GM23338 (cell line): ENCODE measurements around the gene TEX14. TPM values are rescaled to one million over a fixed set of nuclear protein-coding genes. Genes with fewer than 3 reads are reported as not detected.

Experiments
- ATAC-seq: fragments of 200-7000 bp; cut with Tn5 transposase; 3 replicates; pipeline ENCODE4 v1.9.1; 2020
- DNase-seq: peaks from one replicate; pipeline ENCODE4 v3.0.0-alpha.2; 2015; ENCODE audit warnings: low spot score
- H2AFZ ChIP-seq: fragments of 200-600 bp; sonication (generic); 2 replicates; pipeline ENCODE4 v1.8.0; 2016; ENCODE audit warnings: antibody characterized with exemption, mild to moderate bottlenecking, moderate library complexity
- H3F3A ChIP-seq: fragments of 200-600 bp; sonication (generic); replicated peaks from 2 replicates; pipeline ENCODE4 v1.8.0; 2017; ENCODE audit warnings: antibody characterized with exemption, mixed run types, low read depth
- H3K27ac ChIP-seq: fragments of 200-600 bp; sonication (generic); 2 replicates; pipeline ENCODE4 v1.6.1; 2016; ENCODE audit warnings: low read depth
- H3K27me3 ChIP-seq: fragments of 200-600 bp; sonication (generic); 2 replicates; pipeline ENCODE4 v1.8.0; 2016; ENCODE audit warnings: mild to moderate bottlenecking, mixed run types, moderate library complexity; ENCODE audit not compliant: insufficient read depth
- H3K36me3 ChIP-seq: fragments of 200-600 bp; sonication (generic); 2 replicates; pipeline ENCODE4 v1.8.0; 2016; ENCODE audit warnings: mild to moderate bottlenecking; ENCODE audit not compliant: insufficient read depth
- H3K4me1 ChIP-seq: fragments of 200-600 bp; sonication (generic); 2 replicates; pipeline ENCODE4 v1.8.0; 2016; ENCODE audit warnings: mild to moderate bottlenecking, moderate library complexity; ENCODE audit not compliant: insufficient read depth
- H3K4me2 ChIP-seq: fragments of 200-600 bp; sonication (generic); 2 replicates; pipeline ENCODE4 v1.7.1; 2017; ENCODE audit warnings: mixed run types
- H3K4me3 ChIP-seq: fragments of 200-600 bp; sonication (generic); 2 replicates; pipeline ENCODE4 v1.6.1; 2016; ENCODE audit warnings: mixed run types
- H3K79me2 ChIP-seq: fragments of 200-600 bp; sonication (generic); replicated peaks from 2 replicates; pipeline ENCODE4 v1.8.0; 2017; ENCODE audit warnings: mild to moderate bottlenecking; ENCODE audit not compliant: insufficient read depth
- H3K9me2 ChIP-seq: fragments of 200-600 bp; sonication (generic); 2 replicates; pipeline ENCODE4 v1.8.0; 2017; ENCODE audit not compliant: insufficient read depth
- H4K20me1 ChIP-seq: fragments of 200-600 bp; sonication (generic); replicated peaks from 2 replicates; pipeline ENCODE4 v1.8.0; 2017; ENCODE audit warnings: mild to moderate bottlenecking; ENCODE audit not compliant: insufficient read depth
- H3K27ac Mint-ChIP-seq: 2 replicates; pipeline ENCODE4 v1.8.0; 2020; ENCODE audit warnings: inconsistent platforms, mild to moderate bottlenecking, moderate library complexity, mixed read lengths
- H3K27me3 Mint-ChIP-seq: 3 replicates; pipeline ENCODE4 v1.8.0; 2022; ENCODE audit warnings: low read depth, mild to moderate bottlenecking, moderate library complexity, mixed read lengths, inconsistent platforms; ENCODE audit not compliant: insufficient read depth, poor library complexity
- H3K36me3 Mint-ChIP-seq: 3 replicates; pipeline ENCODE4 v1.8.0; 2021; ENCODE audit warnings: low read depth, mild to moderate bottlenecking, inconsistent platforms, moderate library complexity, mixed read lengths
- H3K4me1 Mint-ChIP-seq: 3 replicates; pipeline ENCODE4 v1.8.0; 2020; ENCODE audit warnings: mild to moderate bottlenecking, inconsistent platforms, mixed read lengths
- H3K4me3 Mint-ChIP-seq: 3 replicates; pipeline ENCODE4 v1.8.0; 2021; ENCODE audit warnings: moderate library complexity, mild to moderate bottlenecking, inconsistent platforms, mixed read lengths
- H3K9me3 Mint-ChIP-seq: 3 replicates; pipeline ENCODE4 v1.8.0; 2020; ENCODE audit warnings: moderate library complexity, mild to moderate bottlenecking, inconsistent platforms, mixed read lengths
- CREB1 ChIP-seq: fragments of 250-450 bp; sonication (Bioruptor Pico); IDR thresholded peaks from 2 replicates; pipeline ENCODE4 v1.5.0; 2020; ENCODE audit warnings: low read depth, mild to moderate bottlenecking, moderate library complexity
- CTCF ChIP-seq, 2 experiments: fragments of 200-600 bp in 1 of 2; sonication (generic) in 1 of 2; conservative IDR thresholded peaks; 2 replicates each; pipeline versions ENCODE4 v1.5.1 to v1.6.1; 2016 to 2017; ENCODE audit warnings: antibody characterized with exemption in 2 of 2, low read depth in 2 of 2, mild to moderate bottlenecking in 2 of 2, moderate library complexity in 1 of 2
- ETS1 ChIP-seq: IDR thresholded peaks from 2 replicates; pipeline ENCODE4 v1.6.1; 2016; ENCODE audit warnings: antibody characterized with exemption
- EZH2 ChIP-seq: fragments of 200-600 bp; sonication (generic); IDR thresholded peaks from one replicate; pipeline ENCODE4 v1.8.0; 2017; ENCODE audit warnings: antibody characterized with exemption, mild to moderate bottlenecking, low read depth; ENCODE audit not compliant: unreplicated experiment
- EZH2phosphoT487 ChIP-seq: fragments of 200-600 bp; sonication (generic); IDR thresholded peaks from one replicate; pipeline ENCODE4 v1.8.1; 2018; ENCODE audit warnings: antibody characterized with exemption; ENCODE audit not compliant: unreplicated experiment
- JUNB ChIP-seq: IDR thresholded peaks from one replicate; pipeline ENCODE4 v1.6.1; 2016; ENCODE audit warnings: antibody characterized with exemption; ENCODE audit not compliant: unreplicated experiment
- NANOG ChIP-seq: IDR thresholded peaks from 2 replicates; pipeline ENCODE4 v1.6.1; 2016; ENCODE audit warnings: antibody characterized with exemption, borderline replicate concordance
- POLR2AphosphoS5 ChIP-seq: IDR thresholded peaks from 2 replicates; pipeline ENCODE4 v1.6.1; 2016; ENCODE audit warnings: antibody characterized with exemption, low read depth
- REST ChIP-seq: IDR thresholded peaks from one replicate; pipeline ENCODE4 v1.6.1; 2018; ENCODE audit warnings: antibody characterized with exemption; ENCODE audit not compliant: unreplicated experiment
- STAT1 ChIP-seq: IDR thresholded peaks from one replicate; pipeline ENCODE4 v1.6.1; 2016; ENCODE audit warnings: antibody characterized with exemption; ENCODE audit not compliant: unreplicated experiment
- ZNF114 ChIP-seq: fragments of 250-450 bp; sonication (Bioruptor Pico); IDR thresholded peaks from 2 replicates; pipeline ENCODE4 v1.5.0; 2020; ENCODE audit warnings: mild to moderate bottlenecking, moderate library complexity
- ZNF331 ChIP-seq: fragments of 250-450 bp; sonication (Bioruptor Pico); IDR thresholded peaks from 2 replicates; pipeline ENCODE4 v1.5.0; 2020; ENCODE audit warnings: low read depth, mild to moderate bottlenecking, moderate library complexity
- ZNF462 ChIP-seq: fragments of 250-450 bp; sonication (Bioruptor Pico); IDR thresholded peaks from 2 replicates; pipeline ENCODE4 v1.5.0; 2020; ENCODE audit warnings: mild to moderate bottlenecking, moderate library complexity
- polyA plus RNA-seq: library from polyadenylated mRNA; unstranded; fragments of >200 nt; fragmentation: Nextera tagmentation; extraction: Ambion mirVana; gene quantifications from 2 replicates; pipeline ENCODE4 v1.2.1, GENCODE V29; 2016
- total RNA-seq: library from RNA; depleted of rRNA; stranded (reverse); fragments of >200 nt; shearing (Covaris generic); gene quantifications from 2 replicates; pipeline ENCODE4 v1.2.3, GENCODE V29; 2014

The TEX14 gene
- total and polyA plus RNA-seq, 2 experiments from 2014 or later, result 0.80 to 2.6 TPM

- Mint-ChIP-seq H3K27ac (no peak overlapping the region), H3K4me3 (no peak overlapping the region), H3K36me3 (no peaks in the 10 kb centered on the region), H3K27me3 (peaks cover 3% of the 10 kb centered on the region), H3K9me3 (no peaks in the 10 kb centered on the region), H3K4me1 (no peaks in the 10 kb centered on the region)
- no peak for DNase-seq
- no peaks in the 10 kb centered on the region for H3K27me3 ChIP-seq
- no peak overlapping the region for H3K4me2 ChIP-seq
- no peaks in the 10 kb centered on the region for H3K9me2 ChIP-seq
- no peaks in the 10 kb centered on the region for H3K36me3 ChIP-seq
- H3F3A ChIP-seq, result no peaks in the 10 kb centered on the region
- no peak for ATAC-seq
- TF ChIP-seq REST, result no peak
- no peak for TF ChIP-seq STAT1
- TF ChIP-seq EZH2phosphoT487, result no peak
- TF ChIP-seq ZNF462, result no peak
- no peak for TF ChIP-seq JUNB
- no peak for TF ChIP-seq ETS1
- TF ChIP-seq ZNF114 (CRISPR knock-in tag), result no peak
- TF ChIP-seq POLR2AphosphoS5, result no peak
- no peak for TF ChIP-seq CREB1
- TF ChIP-seq EZH2, result no peak
- no peak for TF ChIP-seq NANOG
- TF ChIP-seq CTCF (conservative IDR thresholded peaks at IDR 0.05; ENCODE audit: low read depth in 2 of 2), result no peak
- no peak for TF ChIP-seq ZNF331 (CRISPR knock-in tag)
- no peak overlapping the region for H3K4me3 ChIP-seq
- no peak overlapping the region for H2AFZ ChIP-seq
- no peaks in the 10 kb centered on the region for H3K4me1 ChIP-seq
- H3K79me2 ChIP-seq, result no peaks in the 10 kb centered on the region
- no peak overlapping the region for H3K27ac ChIP-seq
- H4K20me1 ChIP-seq, result no peaks in the 10 kb centered on the region
Observed at GRCh38 chr17:58722274-58722673, 30.4 kb upstream of the TEX14 start.
